HL-60 (cell line): ENCODE measurements around the gene TTC32.

Source experiments
- GABPA ChIP-seq: IDR thresholded peaks from 2 replicates; pipeline ENCODE4 v1.6.1; 2012; ENCODE audit warnings: low read depth
- POLR2AphosphoS5 ChIP-seq: IDR thresholded peaks from 2 replicates; pipeline ENCODE4 v1.6.1; 2012; ENCODE audit warnings: low read depth
- SPI1 ChIP-seq: IDR thresholded peaks from 2 replicates; pipeline ENCODE4 v1.6.1; 2012; ENCODE audit warnings: low read depth, mild to moderate bottlenecking, borderline replicate concordance
- TF ChIP-seq, protein P1 (sequence below): IDR thresholded peaks from one replicate; pipeline ENCODE4 v1.5.1; 2011; ENCODE audit warnings: low read length, control low read depth, inconsistent platforms; ENCODE audit not compliant: insufficient read depth
- TF ChIP-seq, protein P2 (sequence below): IDR thresholded peaks from 2 replicates; pipeline ENCODE4 v1.6.1; 2012; ENCODE audit warnings: low read depth; ENCODE audit not compliant: insufficient replicate concordance

DNA sequence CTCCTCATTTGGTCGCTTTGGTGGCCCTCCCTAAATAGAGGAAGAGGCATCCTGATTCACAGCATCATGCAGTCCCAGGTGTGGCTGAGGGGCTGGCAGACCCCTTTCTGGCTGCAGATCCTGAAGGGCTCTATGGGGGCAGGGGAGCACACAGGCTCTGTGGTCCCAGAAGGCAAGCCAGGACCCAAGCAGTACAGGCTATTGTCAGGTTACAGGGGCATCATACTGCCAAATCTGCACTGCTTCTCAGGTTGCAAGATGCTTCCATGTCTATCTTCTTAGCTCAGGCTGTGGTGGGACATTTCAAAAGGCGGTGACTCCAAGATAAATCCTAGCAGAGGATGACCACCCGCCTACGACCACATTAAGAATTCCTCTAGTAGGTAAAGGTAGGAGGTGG lies 54.3 kb downstream of the TTC32 start:
- TF ChIP-seq, protein P1, sequence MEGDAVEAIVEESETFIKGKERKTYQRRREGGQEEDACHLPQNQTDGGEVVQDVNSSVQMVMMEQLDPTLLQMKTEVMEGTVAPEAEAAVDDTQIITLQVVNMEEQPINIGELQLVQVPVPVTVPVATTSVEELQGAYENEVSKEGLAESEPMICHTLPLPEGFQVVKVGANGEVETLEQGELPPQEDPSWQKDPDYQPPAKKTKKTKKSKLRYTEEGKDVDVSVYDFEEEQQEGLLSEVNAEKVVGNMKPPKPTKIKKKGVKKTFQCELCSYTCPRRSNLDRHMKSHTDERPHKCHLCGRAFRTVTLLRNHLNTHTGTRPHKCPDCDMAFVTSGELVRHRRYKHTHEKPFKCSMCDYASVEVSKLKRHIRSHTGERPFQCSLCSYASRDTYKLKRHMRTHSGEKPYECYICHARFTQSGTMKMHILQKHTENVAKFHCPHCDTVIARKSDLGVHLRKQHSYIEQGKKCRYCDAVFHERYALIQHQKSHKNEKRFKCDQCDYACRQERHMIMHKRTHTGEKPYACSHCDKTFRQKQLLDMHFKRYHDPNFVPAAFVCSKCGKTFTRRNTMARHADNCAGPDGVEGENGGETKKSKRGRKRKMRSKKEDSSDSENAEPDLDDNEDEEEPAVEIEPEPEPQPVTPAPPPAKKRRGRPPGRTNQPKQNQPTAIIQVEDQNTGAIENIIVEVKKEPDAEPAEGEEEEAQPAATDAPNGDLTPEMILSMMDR, result no peak
- TF ChIP-seq POLR2AphosphoS5 (no peak), GABPA (no peak), SPI1 (no peak)
- TF ChIP-seq, protein P2, sequence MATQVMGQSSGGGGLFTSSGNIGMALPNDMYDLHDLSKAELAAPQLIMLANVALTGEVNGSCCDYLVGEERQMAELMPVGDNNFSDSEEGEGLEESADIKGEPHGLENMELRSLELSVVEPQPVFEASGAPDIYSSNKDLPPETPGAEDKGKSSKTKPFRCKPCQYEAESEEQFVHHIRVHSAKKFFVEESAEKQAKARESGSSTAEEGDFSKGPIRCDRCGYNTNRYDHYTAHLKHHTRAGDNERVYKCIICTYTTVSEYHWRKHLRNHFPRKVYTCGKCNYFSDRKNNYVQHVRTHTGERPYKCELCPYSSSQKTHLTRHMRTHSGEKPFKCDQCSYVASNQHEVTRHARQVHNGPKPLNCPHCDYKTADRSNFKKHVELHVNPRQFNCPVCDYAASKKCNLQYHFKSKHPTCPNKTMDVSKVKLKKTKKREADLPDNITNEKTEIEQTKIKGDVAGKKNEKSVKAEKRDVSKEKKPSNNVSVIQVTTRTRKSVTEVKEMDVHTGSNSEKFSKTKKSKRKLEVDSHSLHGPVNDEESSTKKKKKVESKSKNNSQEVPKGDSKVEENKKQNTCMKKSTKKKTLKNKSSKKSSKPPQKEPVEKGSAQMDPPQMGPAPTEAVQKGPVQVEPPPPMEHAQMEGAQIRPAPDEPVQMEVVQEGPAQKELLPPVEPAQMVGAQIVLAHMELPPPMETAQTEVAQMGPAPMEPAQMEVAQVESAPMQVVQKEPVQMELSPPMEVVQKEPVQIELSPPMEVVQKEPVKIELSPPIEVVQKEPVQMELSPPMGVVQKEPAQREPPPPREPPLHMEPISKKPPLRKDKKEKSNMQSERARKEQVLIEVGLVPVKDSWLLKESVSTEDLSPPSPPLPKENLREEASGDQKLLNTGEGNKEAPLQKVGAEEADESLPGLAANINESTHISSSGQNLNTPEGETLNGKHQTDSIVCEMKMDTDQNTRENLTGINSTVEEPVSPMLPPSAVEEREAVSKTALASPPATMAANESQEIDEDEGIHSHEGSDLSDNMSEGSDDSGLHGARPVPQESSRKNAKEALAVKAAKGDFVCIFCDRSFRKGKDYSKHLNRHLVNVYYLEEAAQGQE, result no peak
